ENCODE measurements around the gene FNDC3B.

Gene FNDC3B

GRCh38 chr3:172208586-172209332, 169.4 kb downstream of the FNDC3B start:
- Histone ChIP-seq H3K36me3 (ENCODE audit: low read length) (no peaks in the 10 kb centered on the region), H3K27me3 (ENCODE audit: low read length) (no peaks in the 10 kb centered on the region), H3K9me3 (ENCODE audit: insufficient read depth, low read length) (no peaks in the 10 kb centered on the region), H3F3A (ENCODE audit: insufficient read depth) (no peaks in the 10 kb centered on the region), H3K9me2 (replicated peaks; ENCODE audit: insufficient read depth, low read length) (no peaks in the 10 kb centered on the region), H4K20me1 (ENCODE audit: low read depth, low read length) (no peaks in the 10 kb centered on the region), H2AFZ (ENCODE audit: low read depth, low read length, severe bottlenecking) (no peak overlapping the region), H3K4me2 (ENCODE audit: low read depth, low read length, poor library complexity, severe bottlenecking) (no peak overlapping the region), H3K27ac (ENCODE audit: low read depth, low read length) (no peak overlapping the region), H3K9ac (ENCODE audit: low read length) (no peak overlapping the region), H3K79me2 (ENCODE audit: insufficient read depth, low read length) (no peaks in the 10 kb centered on the region), H3K4me3 (ENCODE audit: insufficient read depth, low read length, poor library complexity, severe bottlenecking) (no peak overlapping the region)
- TF ChIP-seq EZH2phosphoT487 (conservative IDR thresholded peaks at IDR 0.05; ENCODE audit: low read length) = no peak
- TF ChIP-seq, protein P1, sequence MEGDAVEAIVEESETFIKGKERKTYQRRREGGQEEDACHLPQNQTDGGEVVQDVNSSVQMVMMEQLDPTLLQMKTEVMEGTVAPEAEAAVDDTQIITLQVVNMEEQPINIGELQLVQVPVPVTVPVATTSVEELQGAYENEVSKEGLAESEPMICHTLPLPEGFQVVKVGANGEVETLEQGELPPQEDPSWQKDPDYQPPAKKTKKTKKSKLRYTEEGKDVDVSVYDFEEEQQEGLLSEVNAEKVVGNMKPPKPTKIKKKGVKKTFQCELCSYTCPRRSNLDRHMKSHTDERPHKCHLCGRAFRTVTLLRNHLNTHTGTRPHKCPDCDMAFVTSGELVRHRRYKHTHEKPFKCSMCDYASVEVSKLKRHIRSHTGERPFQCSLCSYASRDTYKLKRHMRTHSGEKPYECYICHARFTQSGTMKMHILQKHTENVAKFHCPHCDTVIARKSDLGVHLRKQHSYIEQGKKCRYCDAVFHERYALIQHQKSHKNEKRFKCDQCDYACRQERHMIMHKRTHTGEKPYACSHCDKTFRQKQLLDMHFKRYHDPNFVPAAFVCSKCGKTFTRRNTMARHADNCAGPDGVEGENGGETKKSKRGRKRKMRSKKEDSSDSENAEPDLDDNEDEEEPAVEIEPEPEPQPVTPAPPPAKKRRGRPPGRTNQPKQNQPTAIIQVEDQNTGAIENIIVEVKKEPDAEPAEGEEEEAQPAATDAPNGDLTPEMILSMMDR (IDR thresholded peaks at IDR 0.05; ENCODE audit: insufficient read depth, low read length, poor library complexity, severe bottlenecking) = no peak

DNA sequence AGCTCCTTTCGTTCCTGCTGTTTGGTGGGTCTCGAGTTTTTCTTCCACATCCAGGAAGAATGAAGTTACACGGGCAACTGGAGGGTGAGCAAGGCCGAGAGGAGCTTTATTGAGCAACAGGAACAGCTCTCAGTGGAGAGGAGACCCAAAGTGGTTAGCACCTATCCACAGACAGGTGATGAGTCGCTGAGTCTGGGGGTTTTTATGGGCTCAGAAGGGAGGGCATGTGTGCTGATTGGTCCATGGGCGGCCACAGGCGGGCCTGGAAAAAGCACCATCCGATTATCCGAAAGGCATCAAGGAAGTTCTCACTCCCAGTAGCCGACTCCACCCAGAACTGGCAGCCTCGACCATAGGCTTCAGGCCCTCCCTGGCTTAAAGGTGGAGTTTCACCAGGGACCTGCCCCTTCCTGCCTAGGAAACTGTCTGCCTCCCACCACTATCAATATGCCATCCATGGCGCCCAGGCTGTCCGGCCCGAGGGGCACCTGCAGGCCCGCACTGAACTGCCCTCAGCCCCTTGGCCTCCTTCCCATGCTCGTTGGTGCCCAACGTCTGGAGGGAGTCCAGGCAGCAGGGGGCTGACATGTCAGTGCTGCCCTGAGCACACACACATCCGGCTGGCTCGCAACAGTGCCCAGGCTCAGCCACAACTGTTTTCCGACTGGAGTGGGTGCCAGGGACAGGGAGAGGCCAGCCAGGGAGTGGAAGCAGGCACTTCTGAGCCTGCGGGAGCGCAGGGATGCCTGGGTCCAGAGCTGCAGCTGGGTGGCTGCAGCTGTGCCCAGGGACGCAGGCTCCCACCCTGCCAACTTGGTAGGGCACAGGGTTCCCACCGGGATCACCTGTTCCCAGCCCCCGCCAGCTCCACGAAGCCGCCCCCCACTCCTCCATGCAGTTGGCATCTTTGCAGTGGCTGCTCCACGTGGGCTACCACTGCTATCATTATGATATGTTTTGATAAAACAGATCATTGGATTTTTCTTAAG, 170.2 kb downstream of the FNDC3B start:
- H3K9ac ChIP-seq (ENCODE audit: low read length) = no peak overlapping the region
- H3K4me3 ChIP-seq (ENCODE audit: insufficient read depth, low read length, poor library complexity, severe bottlenecking) = no peak overlapping the region
- H4K20me1 ChIP-seq (ENCODE audit: low read depth, low read length) = no peaks in the 10 kb centered on the region
- no peak overlapping the region for H2AFZ ChIP-seq (ENCODE audit: low read depth, low read length, severe bottlenecking)
- H3F3A ChIP-seq (ENCODE audit: insufficient read depth) = no peaks in the 10 kb centered on the region
- H3K79me2 ChIP-seq (ENCODE audit: insufficient read depth, low read length) = no peaks in the 10 kb centered on the region
- no peak overlapping the region for H3K27ac ChIP-seq (ENCODE audit: low read depth, low read length)
- H3K9me3 ChIP-seq (ENCODE audit: insufficient read depth, low read length) = no peaks in the 10 kb centered on the region
- H3K4me2 ChIP-seq (ENCODE audit: low read depth, low read length, poor library complexity, severe bottlenecking) = no peak overlapping the region
- TF ChIP-seq EZH2phosphoT487 (conservative IDR thresholded peaks at IDR 0.05; ENCODE audit: low read length) = no peak
- TF ChIP-seq, protein P1 (IDR thresholded peaks at IDR 0.05; ENCODE audit: insufficient read depth, low read length, poor library complexity, severe bottlenecking) = no peak
- H3K9me2 ChIP-seq (replicated peaks; ENCODE audit: insufficient read depth, low read length) = no peaks in the 10 kb centered on the region
- no peaks in the 10 kb centered on the region for H3K36me3 ChIP-seq (ENCODE audit: low read length)
- H3K27me3 ChIP-seq (ENCODE audit: low read length) = no peaks in the 10 kb centered on the region

- Histone ChIP-seq H3K79me2 (ENCODE audit: insufficient read depth, low read length) (no peaks in the 10 kb centered on the region), H3K9ac (ENCODE audit: low read length) (no peak overlapping the region), H3K36me3 (ENCODE audit: low read length) (no peaks in the 10 kb centered on the region), H3K4me2 (ENCODE audit: low read depth, low read length, poor library complexity, severe bottlenecking) (no peak overlapping the region), H3F3A (ENCODE audit: insufficient read depth) (no peaks in the 10 kb centered on the region), H3K4me3 (ENCODE audit: insufficient read depth, low read length, poor library complexity, severe bottlenecking) (no peak overlapping the region), H2AFZ (ENCODE audit: low read depth, low read length, severe bottlenecking) (no peak overlapping the region), H3K27ac (ENCODE audit: low read depth, low read length) (no peak overlapping the region), H3K9me2 (replicated peaks; ENCODE audit: insufficient read depth, low read length) (no peaks in the 10 kb centered on the region), H3K27me3 (ENCODE audit: low read length) (no peaks in the 10 kb centered on the region), H4K20me1 (ENCODE audit: low read depth, low read length) (no peaks in the 10 kb centered on the region), H3K9me3 (ENCODE audit: insufficient read depth, low read length) (no peaks in the 10 kb centered on the region)
- TF ChIP-seq, protein P1 (IDR thresholded peaks at IDR 0.05; ENCODE audit: insufficient read depth, low read length, poor library complexity, severe bottlenecking) = no peak
Observed at GRCh38 chr3:172210355-172210754, 171.0 kb downstream of the FNDC3B start.

Measured in SU-DHL-6 (cell line).